IMR-90 (cell line): ENCODE data around the gene LRCOL1.

Source experiments
- FOS ChIP-seq: fragments of 150-350 bp; IDR thresholded peaks from 2 replicates; pipeline ENCODE4 v1.6.1; 2016; ENCODE audit warnings: low read depth, low read length
- MAZ ChIP-seq: IDR thresholded peaks from 2 replicates; pipeline ENCODE4 v1.6.1; 2012; ENCODE audit warnings: low read depth, mild to moderate bottlenecking, low read length, improper control_type of control experiment, moderate library complexity, borderline replicate concordance
- POLR2A ChIP-seq: IDR thresholded peaks from 2 replicates; pipeline ENCODE4 v1.6.1; 2012; ENCODE audit warnings: mild to moderate bottlenecking, low read depth, low read length
- RAD21 ChIP-seq: IDR thresholded peaks from 2 replicates; pipeline ENCODE4 v1.6.1; 2012; ENCODE audit warnings: low read length, improper control_type of control experiment
- TF ChIP-seq, protein P1 (sequence below): conservative IDR thresholded peaks from 2 replicates; pipeline ENCODE4 v1.5.1; 2012; ENCODE audit warnings: mild to moderate bottlenecking, low read depth, low read length, improper control_type of control experiment
- TF ChIP-seq, protein P2 (sequence below): fragments of 150-350 bp; IDR thresholded peaks from 2 replicates; pipeline ENCODE4 v1.6.1; 2017; ENCODE audit warnings: mild to moderate bottlenecking, antibody characterized with exemption, low read length, low read depth
- TF ChIP-seq, protein P3 (sequence below): fragments of 150-350 bp; IDR thresholded peaks from 2 replicates; pipeline ENCODE4 v1.6.1; 2016; ENCODE audit warnings: low read depth, mild to moderate bottlenecking, low read length, moderate library complexity, borderline replicate concordance

DNA sequence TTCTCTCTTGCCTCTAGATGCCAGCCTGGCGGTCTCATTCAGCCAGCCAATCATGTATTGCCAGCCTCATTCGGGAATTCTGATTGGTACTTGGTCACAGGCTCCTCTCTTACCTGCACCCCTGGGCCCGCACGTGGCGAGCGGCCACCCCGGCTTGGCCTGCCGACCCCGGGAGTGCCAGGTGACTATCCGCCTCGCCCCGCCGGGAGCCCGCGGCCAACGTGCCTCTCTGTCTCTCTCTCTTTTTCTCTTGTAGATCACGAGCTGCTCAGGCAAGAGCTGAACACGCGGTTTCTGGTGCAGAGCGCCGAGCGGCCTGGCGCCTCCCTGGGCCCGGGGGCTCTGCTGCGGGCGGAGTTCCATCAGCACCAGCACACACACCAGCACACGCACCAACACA, 39.3 kb downstream of the LRCOL1 start:
- TF ChIP-seq, protein P1, sequence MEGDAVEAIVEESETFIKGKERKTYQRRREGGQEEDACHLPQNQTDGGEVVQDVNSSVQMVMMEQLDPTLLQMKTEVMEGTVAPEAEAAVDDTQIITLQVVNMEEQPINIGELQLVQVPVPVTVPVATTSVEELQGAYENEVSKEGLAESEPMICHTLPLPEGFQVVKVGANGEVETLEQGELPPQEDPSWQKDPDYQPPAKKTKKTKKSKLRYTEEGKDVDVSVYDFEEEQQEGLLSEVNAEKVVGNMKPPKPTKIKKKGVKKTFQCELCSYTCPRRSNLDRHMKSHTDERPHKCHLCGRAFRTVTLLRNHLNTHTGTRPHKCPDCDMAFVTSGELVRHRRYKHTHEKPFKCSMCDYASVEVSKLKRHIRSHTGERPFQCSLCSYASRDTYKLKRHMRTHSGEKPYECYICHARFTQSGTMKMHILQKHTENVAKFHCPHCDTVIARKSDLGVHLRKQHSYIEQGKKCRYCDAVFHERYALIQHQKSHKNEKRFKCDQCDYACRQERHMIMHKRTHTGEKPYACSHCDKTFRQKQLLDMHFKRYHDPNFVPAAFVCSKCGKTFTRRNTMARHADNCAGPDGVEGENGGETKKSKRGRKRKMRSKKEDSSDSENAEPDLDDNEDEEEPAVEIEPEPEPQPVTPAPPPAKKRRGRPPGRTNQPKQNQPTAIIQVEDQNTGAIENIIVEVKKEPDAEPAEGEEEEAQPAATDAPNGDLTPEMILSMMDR = no peak
- no peak for TF ChIP-seq POLR2A
- no peak for TF ChIP-seq RAD21
- no peak for TF ChIP-seq MAZ
- TF ChIP-seq, protein P2, sequence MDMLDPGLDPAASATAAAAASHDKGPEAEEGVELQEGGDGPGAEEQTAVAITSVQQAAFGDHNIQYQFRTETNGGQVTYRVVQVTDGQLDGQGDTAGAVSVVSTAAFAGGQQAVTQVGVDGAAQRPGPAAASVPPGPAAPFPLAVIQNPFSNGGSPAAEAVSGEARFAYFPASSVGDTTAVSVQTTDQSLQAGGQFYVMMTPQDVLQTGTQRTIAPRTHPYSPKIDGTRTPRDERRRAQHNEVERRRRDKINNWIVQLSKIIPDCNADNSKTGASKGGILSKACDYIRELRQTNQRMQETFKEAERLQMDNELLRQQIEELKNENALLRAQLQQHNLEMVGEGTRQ = no peak
- no peak for TF ChIP-seq FOS
- TF ChIP-seq, protein P3, sequence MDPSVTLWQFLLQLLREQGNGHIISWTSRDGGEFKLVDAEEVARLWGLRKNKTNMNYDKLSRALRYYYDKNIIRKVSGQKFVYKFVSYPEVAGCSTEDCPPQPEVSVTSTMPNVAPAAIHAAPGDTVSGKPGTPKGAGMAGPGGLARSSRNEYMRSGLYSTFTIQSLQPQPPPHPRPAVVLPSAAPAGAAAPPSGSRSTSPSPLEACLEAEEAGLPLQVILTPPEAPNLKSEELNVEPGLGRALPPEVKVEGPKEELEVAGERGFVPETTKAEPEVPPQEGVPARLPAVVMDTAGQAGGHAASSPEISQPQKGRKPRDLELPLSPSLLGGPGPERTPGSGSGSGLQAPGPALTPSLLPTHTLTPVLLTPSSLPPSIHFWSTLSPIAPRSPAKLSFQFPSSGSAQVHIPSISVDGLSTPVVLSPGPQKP = no peak
